Tibial nerve (tissue), 4 donors: ENCODE data around the gene ZDHHC1. TPM values are rescaled to one million over a fixed set of nuclear protein-coding genes. Genes with fewer than 3 reads are reported as not detected.

Source experiments
- DNase-seq, 2 donors: peaks; one replicate each; pipeline ENCODE4 v3.0.0-alpha.2; 2019; ENCODE audit warnings: low spot score in 2 of 2
- H3K27ac ChIP-seq, 4 donors: fragments of 200-600 bp; sonication (generic) in 3 of 4; one replicate each; pipeline ENCODE4 v1.5.1; 2017 to 2019; ENCODE audit warnings: mild to moderate bottlenecking in 1 of 4
- H3K27me3 ChIP-seq, 2 donors: fragments of 200-600 bp; sonication (generic) in 1 of 2; one replicate each; pipeline versions ENCODE4 v1.5.1 to v1.6.0; 2017 to 2019
- H3K36me3 ChIP-seq, 3 donors: fragments of 200-600 bp; sonication (generic); one replicate each; pipeline ENCODE4 v1.5.1; 2018 to 2019
- H3K4me1 ChIP-seq, 4 donors: fragments of 200-600 bp; sonication (generic) in 3 of 4; one replicate each; pipeline ENCODE4 v1.5.1; 2017 to 2019
- H3K4me3 ChIP-seq, 4 donors: fragments of 200-600 bp; sonication (generic) in 3 of 4; one replicate each; pipeline ENCODE4 v1.5.1; 2017 to 2019; ENCODE audit warnings: mild to moderate bottlenecking in 1 of 4, moderate library complexity in 1 of 4
- H3K9me3 ChIP-seq, 4 donors: fragments of 200-600 bp; sonication (generic) in 3 of 4; one replicate each; pipeline ENCODE4 v1.5.1; 2017 to 2019
- EP300 ChIP-seq, 2 donors: sonication (generic); formaldehyde crosslinking; IDR thresholded peaks; one replicate each; pipeline ENCODE4 v1.6.1; 2017; ENCODE audit warnings: antibody characterized with exemption in 2 of 2, mild to moderate bottlenecking in 1 of 2
- POLR2A ChIP-seq, 2 donors: fragments of 450-650 bp; IDR thresholded peaks; one replicate each; pipeline ENCODE4 v1.6.1; 2017; ENCODE audit warnings: antibody characterized with exemption in 2 of 2, mild to moderate bottlenecking in 2 of 2, moderate library complexity in 2 of 2
- WGBS, 2 donors: methylation state at CpG; one replicate each; pipeline ENCODE4 v1.1.5; 2018; 5-methylcytosine and 5-hydroxymethylcytosine counted together
- total RNA-seq, 4 donors: library from RNA; depleted of rRNA; stranded (reverse); fragments of >200 nt; gene quantifications; one replicate each; pipeline ENCODE4 v1.1.0, GENCODE V29; 2016
- TF ChIP-seq, protein P1 (sequence below), 5 experiments: fragments of 200-600 bp in 3 of 5; fragments of 450-650 bp in 2 of 5; sonication (generic) in 3 of 5; IDR thresholded peaks; one replicate each; pipeline ENCODE4 v1.5.1; 2016 to 2019; ENCODE audit warnings: antibody characterized with exemption in 5 of 5, mild to moderate bottlenecking in 3 of 5, moderate library complexity in 2 of 5

ZDHHC1 gene
- total RNA-seq, 4 donors from 2014 or later = 24.3 to 46.2 (median 32.8) TPM

DNA sequence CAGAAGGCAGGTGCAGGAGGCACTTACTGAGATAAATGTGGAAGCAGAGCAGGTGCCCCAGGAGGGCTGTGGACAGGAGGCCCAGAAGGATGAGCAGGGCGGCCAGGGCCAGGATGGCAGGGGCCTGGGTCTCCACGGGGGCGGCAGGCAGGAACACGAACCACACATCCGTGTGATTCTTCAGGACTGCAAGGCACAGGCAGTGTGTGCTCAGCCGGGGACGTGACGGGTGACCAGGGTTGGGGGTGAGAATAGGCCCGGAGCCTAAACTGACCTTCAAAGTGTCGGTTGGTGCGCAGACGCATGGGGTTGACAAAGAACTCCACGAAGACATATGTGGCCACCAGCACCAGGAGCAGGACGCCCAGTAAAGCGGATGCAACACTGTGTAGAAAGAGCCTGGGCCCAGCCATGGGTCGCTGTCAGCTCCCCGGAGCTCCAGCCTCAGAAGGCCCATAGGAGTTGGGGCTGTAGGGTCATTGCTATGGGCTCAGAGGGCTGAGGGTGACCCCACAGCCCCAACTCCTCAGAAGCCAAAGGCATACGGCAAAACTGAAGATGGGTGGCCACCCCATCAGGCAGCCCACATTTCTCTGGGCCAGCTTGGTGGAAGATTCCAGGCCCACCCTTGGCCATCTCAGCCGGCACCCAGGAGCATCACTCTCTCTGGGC lies 17.6 kb downstream of the ZDHHC1 start:
- TF ChIP-seq, protein P1, sequence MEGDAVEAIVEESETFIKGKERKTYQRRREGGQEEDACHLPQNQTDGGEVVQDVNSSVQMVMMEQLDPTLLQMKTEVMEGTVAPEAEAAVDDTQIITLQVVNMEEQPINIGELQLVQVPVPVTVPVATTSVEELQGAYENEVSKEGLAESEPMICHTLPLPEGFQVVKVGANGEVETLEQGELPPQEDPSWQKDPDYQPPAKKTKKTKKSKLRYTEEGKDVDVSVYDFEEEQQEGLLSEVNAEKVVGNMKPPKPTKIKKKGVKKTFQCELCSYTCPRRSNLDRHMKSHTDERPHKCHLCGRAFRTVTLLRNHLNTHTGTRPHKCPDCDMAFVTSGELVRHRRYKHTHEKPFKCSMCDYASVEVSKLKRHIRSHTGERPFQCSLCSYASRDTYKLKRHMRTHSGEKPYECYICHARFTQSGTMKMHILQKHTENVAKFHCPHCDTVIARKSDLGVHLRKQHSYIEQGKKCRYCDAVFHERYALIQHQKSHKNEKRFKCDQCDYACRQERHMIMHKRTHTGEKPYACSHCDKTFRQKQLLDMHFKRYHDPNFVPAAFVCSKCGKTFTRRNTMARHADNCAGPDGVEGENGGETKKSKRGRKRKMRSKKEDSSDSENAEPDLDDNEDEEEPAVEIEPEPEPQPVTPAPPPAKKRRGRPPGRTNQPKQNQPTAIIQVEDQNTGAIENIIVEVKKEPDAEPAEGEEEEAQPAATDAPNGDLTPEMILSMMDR (IDR thresholded peaks at IDR 0.05) = no peak
- no peak for TF ChIP-seq EP300 (IDR thresholded peaks at IDR 0.05)
- no peak for DNase-seq
- Histone ChIP-seq H3K4me1 (peaks cover 0 to 61% (median 35%) of the 10 kb centered on the region in 4 donors), H3K27ac (peak overlapping the region in 1 of 4 donors; percentile 85), H3K36me3 (peaks cover 0 to 1% (median 0%) of the 10 kb centered on the region in 3 donors), H3K4me3 (no peak overlapping the region), H3K27me3 (no peaks in the 10 kb centered on the region), H3K9me3 (no peaks in the 10 kb centered on the region)
- 86% methylated on average over 18 to 19 of the region's 19 CpGs for WGBS, 2 donors

DNA sequence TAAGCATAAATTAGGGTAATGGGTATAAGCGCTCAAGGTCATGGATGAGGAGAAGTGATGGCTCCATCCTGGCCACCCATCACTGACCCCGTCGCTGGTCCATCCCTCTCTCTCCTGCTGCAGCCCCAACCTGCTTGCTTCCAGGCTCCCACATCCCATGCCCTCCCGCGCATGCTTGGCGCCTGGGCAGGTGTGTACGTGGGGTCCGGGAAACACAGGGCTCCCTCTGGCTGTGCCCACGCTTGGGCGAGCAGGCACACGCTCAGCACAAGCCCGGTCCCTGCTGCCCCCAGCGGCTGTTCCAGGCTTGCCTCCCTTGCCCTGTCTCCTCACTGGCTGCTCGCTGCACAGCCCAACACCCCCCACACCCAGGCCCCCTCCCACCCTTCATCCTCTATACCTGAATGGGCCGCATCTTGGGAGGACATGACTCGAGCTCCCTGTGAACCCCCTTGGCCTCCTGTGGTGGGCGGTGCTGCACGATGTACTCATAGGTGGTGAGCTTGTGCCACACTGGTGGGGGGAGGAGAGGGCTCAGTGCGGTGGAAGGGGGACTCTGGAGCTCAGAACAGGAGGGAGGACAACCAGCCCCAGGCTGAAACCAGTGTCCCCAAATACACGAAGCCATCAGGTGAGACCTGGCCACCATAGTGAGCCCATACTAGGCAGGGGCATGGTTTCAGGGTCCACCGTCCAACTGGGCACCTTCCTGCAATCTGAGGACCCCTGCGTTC lies 18.3 kb downstream of the ZDHHC1 start:
- TF ChIP-seq, protein P1 (IDR thresholded peaks at IDR 0.05) = no peak
- TF ChIP-seq POLR2A (IDR thresholded peaks at IDR 0.05) (no peak), EP300 (IDR thresholded peaks at IDR 0.05) (no peak)
- Histone ChIP-seq H3K36me3 (no peaks in the 10 kb centered on the region), H3K9me3 (no peaks in the 10 kb centered on the region), H3K27me3 (no peaks in the 10 kb centered on the region), H3K4me3 (no peak overlapping the region), H3K27ac (peak overlapping the region in 1 of 4 donors; percentile 85), H3K4me1 (peaks cover 0 to 68% (median 42%) of the 10 kb centered on the region in 4 donors)
- 75 to 80% methylated on average over 15 to 21 of the region's 22 CpGs for WGBS, 2 donors
- no peak for DNase-seq

DNA sequence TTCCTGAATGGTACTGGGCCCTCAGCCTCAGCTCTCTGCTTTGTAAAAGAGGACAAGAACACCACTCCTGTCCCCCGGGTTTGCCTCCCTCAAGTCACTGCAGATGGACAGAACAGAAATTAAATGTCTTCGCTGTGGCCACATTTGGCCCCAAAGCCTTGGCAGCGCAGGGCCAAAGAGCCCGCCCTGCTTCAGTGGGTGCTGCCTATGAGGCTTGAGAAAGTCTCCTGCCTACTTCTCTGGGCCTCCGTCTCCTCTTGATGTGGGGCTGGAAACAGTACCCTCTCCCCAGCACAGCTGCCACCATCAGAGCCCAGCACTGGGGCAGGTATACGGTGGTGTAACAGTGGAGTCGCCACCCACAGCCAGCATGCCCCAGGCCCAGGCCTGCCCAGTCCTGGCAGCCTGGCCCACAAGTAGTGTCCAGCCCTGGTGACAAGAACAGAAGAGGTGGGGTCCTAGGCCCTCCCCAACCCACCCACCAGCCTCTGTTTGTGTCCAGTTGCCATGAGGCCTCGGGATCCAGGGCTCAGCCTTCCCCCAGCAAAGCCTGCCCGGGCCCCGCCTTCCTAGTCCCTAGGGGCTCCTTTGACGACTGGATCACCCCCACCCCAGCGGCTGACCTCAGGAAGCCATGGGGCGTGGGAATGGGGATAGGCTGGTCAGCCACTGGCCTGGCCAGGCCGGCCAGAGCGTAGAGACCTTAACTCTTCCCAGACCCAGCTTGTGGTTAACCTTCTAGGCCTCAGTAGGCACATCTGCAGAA lies 19.1 kb downstream of the ZDHHC1 start:
- TF ChIP-seq, protein P1 (IDR thresholded peaks at IDR 0.05) = no peak
- TF ChIP-seq POLR2A (IDR thresholded peaks at IDR 0.05) = no peak
- TF ChIP-seq EP300 (IDR thresholded peaks at IDR 0.05) = no peak
- no peak for DNase-seq
- H3K4me1 ChIP-seq = peaks cover 0 to 76% (median 48%) of the 10 kb centered on the region in 4 donors
- H3K36me3 ChIP-seq = no peaks in the 10 kb centered on the region
- no peaks in the 10 kb centered on the region for H3K27me3 ChIP-seq
- no peaks in the 10 kb centered on the region for H3K9me3 ChIP-seq
- no peak overlapping the region for H3K4me3 ChIP-seq
- H3K27ac ChIP-seq = peak overlapping the region in 3 of 4 donors; percentile 78 to 88 (median 85)
- WGBS, 2 donors = 46 to 56% methylated on average over 10 to 11 of the region's 15 CpGs

DNA sequence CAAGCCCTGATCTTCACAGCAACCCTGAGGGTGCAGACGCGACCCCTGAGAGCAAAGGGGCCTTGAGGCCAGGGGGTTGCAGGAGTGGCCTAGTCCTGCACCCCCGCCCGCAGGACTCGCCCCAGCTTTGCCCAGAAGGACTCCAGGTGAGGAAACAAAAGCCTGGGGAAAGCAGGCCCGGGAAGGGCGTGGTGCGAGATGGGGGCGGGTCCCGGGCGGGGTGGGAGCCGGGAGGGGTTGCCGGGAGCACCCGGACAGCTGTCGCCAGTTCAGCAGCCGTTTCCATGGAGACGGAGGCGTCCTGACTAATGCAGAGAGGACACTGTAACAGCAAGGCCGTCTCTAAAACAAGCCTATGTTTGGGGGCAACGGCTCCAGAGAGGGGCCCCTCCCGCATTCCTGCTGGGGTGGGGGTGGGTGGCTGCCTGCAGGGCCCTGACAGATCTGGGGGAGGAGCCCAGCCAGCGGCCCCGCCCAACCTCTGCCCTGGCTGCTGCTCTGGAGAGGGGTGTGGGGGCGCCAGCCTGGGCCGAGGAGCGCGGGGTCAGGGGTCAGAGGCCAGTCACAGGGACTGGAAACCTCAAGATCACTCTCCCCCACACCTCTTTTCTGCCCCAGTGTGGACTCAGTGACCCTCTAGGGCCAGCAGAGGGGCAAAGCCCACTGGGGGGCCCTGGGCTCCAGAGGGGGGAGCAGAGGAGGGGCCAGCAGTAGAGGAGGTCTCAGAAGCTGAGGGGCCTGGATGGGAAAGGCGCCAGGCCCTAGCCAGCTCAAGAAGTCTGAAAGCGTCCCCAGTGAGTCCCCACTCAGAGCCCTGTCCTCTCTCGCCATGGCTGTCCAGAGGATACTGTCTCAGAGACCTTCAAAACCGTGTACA lies 19.9 kb downstream of the ZDHHC1 start:
- Histone ChIP-seq H3K36me3 (no peaks in the 10 kb centered on the region), H3K27me3 (no peaks in the 10 kb centered on the region), H3K4me3 (peak overlapping the region in 1 of 4 donors; percentile 18), H3K4me1 (peaks cover 0 to 84% (median 56%) of the 10 kb centered on the region in 4 donors), H3K9me3 (no peaks in the 10 kb centered on the region), H3K27ac (peak overlapping the region in 3 of 4 donors; percentile 78 to 88 (median 85))
- 19% methylated on average over 29 to 30 of the region's 31 CpGs for WGBS, 2 donors
- TF ChIP-seq POLR2A (IDR thresholded peaks at IDR 0.05) = no peak
- TF ChIP-seq, protein P1 (IDR thresholded peaks at IDR 0.05) = no peak
- TF ChIP-seq EP300 (IDR thresholded peaks at IDR 0.05) = peak in 1 of 2 donors; percentile 7
- peak; percentile 55 to 58 for DNase-seq
